ENCODE data around the gene CRP.
"Not testable (repeated sequence)": the region's sequence is repeated elsewhere in the genome, so short reads cannot be mapped to it uniquely, and the experiment has no call there.

The CRP gene

DNA sequence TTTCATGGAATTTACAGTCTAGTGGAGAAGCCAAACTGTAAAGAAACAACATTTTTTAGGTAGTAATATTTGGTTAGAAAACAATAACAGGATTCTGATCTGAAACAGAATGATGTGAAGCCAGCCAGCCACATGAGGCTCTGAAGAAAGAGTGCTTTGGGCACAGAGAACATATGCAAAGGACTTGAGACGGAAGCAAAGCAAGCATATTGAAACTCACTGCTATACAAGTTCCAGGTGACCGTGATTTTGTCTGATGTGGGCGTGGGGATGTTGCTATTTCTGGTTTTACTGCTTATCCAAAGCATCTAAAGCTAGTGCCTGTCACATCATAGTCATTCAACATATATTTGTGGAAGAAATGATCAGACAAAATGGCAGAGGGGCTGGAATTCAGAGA is 14.7 kb downstream of the CRP start:
- no peak for DNase-seq (ENCODE audit: low spot score)

DNA sequence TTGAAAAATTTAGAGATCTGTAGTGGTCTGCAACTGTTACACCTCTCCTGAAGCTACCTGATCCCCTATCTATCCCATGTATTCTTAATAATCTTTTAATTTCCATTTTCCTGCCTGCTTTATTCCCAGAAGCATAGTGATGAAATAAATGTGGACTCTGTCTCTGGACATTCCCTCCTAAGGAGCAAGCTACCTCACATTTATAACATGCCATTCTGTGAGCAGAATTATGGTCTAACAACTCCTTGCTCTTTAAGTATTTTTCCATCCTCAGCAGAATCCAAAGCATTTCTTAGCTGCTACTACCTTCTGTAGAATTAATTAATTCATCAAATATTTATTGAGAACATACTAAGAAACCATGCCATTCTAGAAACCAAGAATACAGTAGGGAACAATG is 15.1 kb downstream of the CRP start:
- DNase-seq (ENCODE audit: low spot score): no peak

DNA sequence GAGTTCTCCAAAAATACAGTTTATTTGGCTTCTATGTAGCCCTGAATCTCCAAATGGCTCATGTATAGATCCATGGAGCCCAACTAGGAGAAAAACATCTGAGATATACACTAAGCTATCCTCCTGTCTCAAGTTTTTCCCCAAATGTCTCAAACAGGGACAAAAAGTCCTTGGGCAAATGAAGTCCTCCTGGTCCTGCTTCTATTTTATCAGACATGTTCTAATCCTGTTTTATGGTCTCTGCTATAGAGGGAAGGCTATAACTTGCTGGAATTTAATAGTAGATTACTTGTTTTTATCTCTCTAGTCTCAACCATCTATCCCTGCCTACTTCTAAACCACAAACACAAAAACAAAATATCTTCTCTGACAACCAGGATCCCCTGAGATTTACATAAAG is 26.9 kb downstream of the CRP start:
- no peak for DNase-seq (ENCODE audit: low spot score)

DNA sequence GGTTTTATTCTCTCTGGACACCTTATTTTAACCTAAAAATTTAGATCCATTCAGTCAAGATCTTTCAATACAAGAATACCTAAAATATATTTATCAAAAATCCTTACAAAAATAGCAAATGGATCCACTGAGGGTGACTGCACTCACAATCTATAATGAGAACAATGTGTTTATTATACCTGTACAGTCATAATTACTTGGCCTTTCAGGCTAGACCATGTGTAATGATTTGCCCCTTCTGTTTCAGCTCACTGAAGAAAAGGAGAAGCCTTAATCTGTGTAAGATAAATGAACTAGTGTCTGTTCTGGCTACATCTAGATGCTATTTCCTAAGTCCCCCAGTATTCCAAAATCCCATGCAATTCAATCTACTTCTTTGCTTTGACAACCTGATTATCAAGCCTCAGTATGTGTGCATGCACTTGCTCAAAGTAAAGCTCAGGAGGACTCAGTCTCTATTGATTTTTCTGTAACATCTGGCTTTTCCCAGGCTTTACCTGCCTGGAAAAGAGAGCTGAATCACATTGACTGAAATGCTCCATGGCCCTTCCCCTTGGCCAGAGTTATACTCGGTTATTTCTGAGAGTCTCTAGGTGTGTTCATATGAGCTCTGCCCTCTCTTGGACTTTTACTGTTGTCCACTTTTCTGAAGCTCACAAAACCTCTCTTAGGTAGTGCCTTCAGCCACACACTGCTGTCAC is 27.6 kb downstream of the CRP start:
- DNase-seq (ENCODE audit: low spot score): no peak

DNA sequence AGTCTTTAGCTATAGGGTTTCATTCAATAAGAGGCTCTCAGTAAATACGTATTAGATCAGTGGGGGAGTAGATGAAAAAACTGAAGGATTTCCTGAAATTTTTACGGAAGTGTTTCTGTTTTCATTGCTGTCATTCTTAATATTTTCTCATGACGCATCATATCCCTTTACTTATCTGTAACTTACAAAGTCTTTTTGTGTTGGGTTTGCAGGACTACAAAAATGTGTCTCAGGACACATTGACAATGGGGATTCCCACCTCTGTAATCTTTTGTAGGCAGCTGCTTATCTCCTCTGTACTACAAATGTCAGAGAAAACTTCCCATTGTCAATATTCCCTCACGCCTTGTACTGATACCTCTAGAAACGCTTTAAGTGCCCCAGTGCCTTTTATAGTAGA is 35.5 kb downstream of the CRP start:
- DNase-seq (ENCODE audit: low spot score): no peak

DNA sequence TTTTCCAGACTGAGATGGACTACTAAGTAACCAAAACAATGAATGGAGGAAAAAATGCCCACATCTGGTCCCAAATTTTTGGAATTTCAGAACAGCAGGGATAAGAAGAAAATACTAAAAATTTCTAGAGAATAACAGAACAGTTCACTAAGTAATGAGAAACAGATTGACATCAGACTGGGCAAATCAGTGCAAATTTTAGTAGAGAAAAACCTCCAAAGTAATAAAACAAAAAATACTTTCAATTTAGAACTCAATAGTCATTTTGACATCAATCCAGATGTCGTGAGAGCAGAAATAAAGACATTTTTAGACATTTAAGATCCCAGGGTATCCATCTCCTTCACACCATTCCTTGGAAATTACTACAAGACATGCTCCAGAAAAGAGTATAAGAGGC is 39.3 kb downstream of the CRP start:
- no peak for DNase-seq (ENCODE audit: low spot score)

DNA sequence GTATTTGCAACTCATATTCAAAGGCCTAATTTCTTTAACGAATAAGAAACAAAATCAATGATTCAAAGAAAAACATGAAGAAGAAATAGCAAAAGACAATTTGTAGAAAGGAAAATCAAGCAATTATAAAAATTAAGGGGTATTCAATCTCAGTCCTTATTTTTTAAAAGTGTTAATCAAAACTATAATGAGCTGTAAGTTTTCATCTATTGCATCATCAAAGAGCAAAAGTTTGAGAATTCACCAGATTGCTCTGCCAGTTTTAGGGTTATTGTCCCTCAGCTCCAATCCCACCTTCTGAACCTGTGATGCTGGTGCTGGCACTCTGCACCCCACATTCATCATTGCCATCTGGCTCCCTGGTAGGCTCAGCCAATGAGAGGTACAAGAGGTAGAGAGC is 42.0 kb downstream of the CRP start:
- not testable (repeated sequence) for DNase-seq (ENCODE audit: low spot score)

DNA sequence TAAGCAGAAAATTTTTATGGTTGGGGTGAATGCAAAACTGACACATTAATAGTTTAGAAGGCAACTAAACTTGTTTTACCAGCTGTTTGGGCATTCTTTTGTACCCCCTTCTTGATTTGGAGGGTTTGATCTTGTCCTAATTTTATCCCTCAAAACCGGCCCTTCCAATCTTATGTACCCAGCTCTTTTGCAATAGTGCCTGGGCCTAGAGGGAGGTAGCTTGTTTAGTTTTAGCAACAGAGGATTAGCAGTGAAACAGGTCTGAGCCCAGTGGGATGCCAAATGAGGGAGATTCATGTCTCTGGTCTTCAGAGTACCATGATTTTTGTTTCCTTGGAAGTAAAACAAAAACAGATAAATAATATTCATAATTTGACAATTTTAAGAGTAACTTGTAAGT is 45.1 kb downstream of the CRP start:
- DNase-seq (ENCODE audit: low spot score): no peak

DNA sequence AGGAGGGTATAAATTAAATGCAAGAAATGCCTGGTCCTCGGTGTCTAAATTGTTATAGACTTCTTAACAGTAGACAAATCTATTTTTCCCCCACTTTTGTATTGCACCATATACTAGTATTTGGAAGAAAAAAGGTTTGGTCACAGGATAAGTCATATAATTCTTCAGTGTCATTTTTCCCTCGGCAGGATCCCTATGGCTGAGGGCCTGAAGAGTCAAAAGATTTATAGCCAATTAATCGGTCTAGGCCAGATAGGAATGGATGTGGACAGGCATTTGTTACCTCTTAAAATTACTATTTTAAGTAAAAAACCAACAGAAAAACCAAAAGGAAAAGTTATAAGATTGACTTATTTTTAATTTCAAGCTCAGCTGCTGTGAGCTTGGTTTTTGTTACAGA is 45.6 kb downstream of the CRP start:
- no peak for DNase-seq (ENCODE audit: low spot score)

DNA sequence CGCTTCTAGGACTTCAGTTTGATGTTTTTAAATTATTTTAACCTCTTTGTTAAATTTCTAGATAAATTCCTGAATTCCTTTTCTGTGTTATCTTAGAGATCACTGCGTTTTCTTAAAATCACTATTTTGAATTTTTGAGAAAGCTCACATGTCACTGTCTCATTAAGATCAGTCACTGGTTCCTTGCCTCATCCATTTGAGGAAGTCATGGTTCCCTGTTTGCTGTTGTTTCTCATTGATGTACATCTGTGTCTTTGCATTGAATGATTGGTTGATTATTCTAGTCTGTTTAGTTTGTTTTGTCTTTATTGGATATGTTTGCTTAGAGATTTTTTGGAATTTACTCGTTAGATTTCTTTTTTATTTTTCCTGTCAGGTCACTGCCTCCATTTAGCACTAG is 50.1 kb downstream of the CRP start:
- no peak for DNase-seq (ENCODE audit: low spot score)

DNA sequence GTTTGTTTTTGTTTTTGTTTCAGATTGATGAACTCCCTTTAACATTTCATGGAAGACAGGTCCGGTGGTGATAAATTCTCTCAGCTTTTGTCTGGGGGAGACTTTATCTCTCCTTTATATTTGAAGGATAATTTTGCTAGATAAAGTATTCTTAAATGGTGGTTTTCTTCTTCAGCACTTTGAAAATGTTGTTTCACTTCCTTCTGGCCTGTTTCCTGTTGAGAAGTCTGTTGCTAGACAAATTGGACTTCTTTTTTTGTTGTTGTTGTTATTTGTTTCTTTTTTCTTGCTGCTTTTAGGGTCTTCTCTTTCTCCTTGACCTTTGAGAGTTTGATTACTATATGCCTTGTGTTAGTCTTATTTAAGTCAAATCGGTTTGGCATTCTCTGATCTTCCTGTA is 50.8 kb downstream of the CRP start:
- no peak for DNase-seq (ENCODE audit: low spot score)
